Spleen (tissue), 7 donors: Measurements from ENCODE around the gene NFATC2.

Experiments used
- POLR2A ChIP-seq, 3 donors: fragments of 450-650 bp; IDR thresholded peaks; one replicate each; pipeline ENCODE4 v1.5.1; 2017; ENCODE audit warnings: antibody characterized with exemption in 3 of 3, mild to moderate bottlenecking in 1 of 3
- POLR2AphosphoS5 ChIP-seq, 3 donors: sonication (generic); formaldehyde crosslinking; IDR thresholded peaks; one replicate each; pipeline ENCODE4 v1.5.1; 2017; ENCODE audit warnings: antibody characterized with exemption in 3 of 3
- TF ChIP-seq, protein P1 (sequence below), 11 experiments: fragments of 200-600 bp in 7 of 11; fragments of 450-650 bp in 4 of 11; sonication (generic) in 4 of 11; IDR thresholded peaks in 8 of 11; conservative IDR thresholded peaks in 3 of 11; 1 replicate in 7 of 11; 2 replicates in 4 of 11; pipeline versions ENCODE4 v1.4.0 to v1.8.0; 2016 to 2021; ENCODE audit warnings: antibody characterized with exemption in 11 of 11, inconsistent platforms in 4 of 11, mild to moderate bottlenecking in 1 of 11
- donor health status: DM: no; HTN: no; CAD: no; lungs with moderate emphysema.
- donor health status: DM: no; HTN: no; CAD: no.
- donor health status: DM: no; HTN: no; CAD: no.

DNA sequence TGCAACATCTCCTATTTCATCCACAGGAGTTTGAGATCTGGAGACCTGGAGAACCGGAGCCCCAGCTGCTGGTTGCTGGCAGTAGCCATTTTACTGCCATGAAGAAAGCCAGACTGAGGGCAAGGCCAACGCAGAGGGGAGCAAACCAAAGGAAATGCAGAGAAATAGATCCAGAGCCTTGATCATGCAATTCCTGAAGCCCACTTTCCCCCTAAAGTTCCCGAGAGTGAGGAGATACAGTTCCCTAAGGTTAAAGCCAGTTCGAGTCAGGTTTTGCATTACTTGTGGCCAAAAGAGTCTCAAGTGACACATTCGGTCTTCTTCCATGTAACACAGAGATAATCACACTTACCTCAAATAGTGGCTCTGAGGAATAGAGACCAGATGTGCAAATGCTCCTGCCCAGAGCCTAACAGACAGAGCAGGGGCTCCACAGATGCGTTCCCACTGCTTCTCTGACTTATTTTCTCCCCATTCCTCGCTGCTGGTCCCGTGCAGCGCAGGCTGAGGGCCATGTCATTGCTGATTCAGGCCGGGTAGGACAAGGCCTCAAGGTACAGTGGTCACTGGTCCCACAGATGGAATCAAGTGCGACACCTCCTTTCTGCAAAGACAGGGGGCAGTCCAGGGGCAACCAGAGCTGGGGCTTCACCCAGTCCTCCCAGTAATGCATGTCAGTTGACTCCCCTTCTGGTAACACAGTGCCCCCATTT is 35.1 kb upstream of the NFATC2 start:
- TF ChIP-seq, protein P1, sequence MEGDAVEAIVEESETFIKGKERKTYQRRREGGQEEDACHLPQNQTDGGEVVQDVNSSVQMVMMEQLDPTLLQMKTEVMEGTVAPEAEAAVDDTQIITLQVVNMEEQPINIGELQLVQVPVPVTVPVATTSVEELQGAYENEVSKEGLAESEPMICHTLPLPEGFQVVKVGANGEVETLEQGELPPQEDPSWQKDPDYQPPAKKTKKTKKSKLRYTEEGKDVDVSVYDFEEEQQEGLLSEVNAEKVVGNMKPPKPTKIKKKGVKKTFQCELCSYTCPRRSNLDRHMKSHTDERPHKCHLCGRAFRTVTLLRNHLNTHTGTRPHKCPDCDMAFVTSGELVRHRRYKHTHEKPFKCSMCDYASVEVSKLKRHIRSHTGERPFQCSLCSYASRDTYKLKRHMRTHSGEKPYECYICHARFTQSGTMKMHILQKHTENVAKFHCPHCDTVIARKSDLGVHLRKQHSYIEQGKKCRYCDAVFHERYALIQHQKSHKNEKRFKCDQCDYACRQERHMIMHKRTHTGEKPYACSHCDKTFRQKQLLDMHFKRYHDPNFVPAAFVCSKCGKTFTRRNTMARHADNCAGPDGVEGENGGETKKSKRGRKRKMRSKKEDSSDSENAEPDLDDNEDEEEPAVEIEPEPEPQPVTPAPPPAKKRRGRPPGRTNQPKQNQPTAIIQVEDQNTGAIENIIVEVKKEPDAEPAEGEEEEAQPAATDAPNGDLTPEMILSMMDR (IDR thresholded peaks at IDR 0.05 in 8 of 11, conservative IDR thresholded peaks at IDR 0.05 in 3 of 11), result no peak
- no peak for TF ChIP-seq POLR2AphosphoS5 (IDR thresholded peaks at IDR 0.05)
- no peak for TF ChIP-seq POLR2A (IDR thresholded peaks at IDR 0.05)
